A549 (cell line): ENCODE measurements around the gene LYPD6B.

Experiments used
- ESRRA ChIP-seq: fragments of 150-350 bp; IDR thresholded peaks from 2 replicates; pipeline ENCODE4 v1.6.1; 2014; ENCODE audit warnings: mild to moderate bottlenecking, low read length, borderline replicate concordance
- JUN ChIP-seq, 2 experiments: fragments of >200 bp; sonication (Bioruptor Twin); formaldehyde crosslinking; IDR thresholded peaks; 2 replicates in 1 of 2; 3 replicates in 1 of 2; pipeline ENCODE4 v1.6.1; 2016 to 2017
- MAFK ChIP-seq: fragments of 450-650 bp; IDR thresholded peaks from 2 replicates; pipeline ENCODE4 v1.6.1; 2014; ENCODE audit not compliant: partially characterized antibody
- MYC ChIP-seq: IDR thresholded peaks from 2 replicates; pipeline ENCODE4 v1.6.1; 2012; ENCODE audit warnings: mild to moderate bottlenecking, inconsistent platforms, low read length, improper control_type of control experiment, borderline replicate concordance
- POLR2A ChIP-seq: IDR thresholded peaks from 2 replicates; pipeline ENCODE4 v1.6.1; 2012; ENCODE audit warnings: mild to moderate bottlenecking, low read length
- RFX5 ChIP-seq: fragments of 450-650 bp; IDR thresholded peaks from 2 replicates; pipeline ENCODE4 v1.7.1; 2014; ENCODE audit warnings: antibody characterized with exemption, mild to moderate bottlenecking, moderate library complexity
- ZC3H11A ChIP-seq: fragments of 450-650 bp; IDR thresholded peaks from 2 replicates; pipeline ENCODE4 v1.6.1; 2014; ENCODE audit warnings: antibody characterized with exemption, mild to moderate bottlenecking
- TF ChIP-seq, protein P1 (sequence below): fragments of >200 bp; sonication (Bioruptor Twin); formaldehyde crosslinking; IDR thresholded peaks from 3 replicates; pipeline ENCODE4 v1.5.1; 2016
- TF ChIP-seq, protein P2 (sequence below): IDR thresholded peaks from 2 replicates; pipeline ENCODE4 v1.6.1; 2012
- TF ChIP-seq, protein P3 (sequence below): fragments of 200-600 bp; sonication (generic); IDR thresholded peaks from 2 replicates; pipeline ENCODE4 v1.6.1; 2016; ENCODE audit warnings: antibody characterized with exemption, mild to moderate bottlenecking, moderate library complexity
- TF ChIP-seq, protein P4 (sequence below): IDR thresholded peaks from 2 replicates; pipeline ENCODE4 v1.6.1; 2012

DNA sequence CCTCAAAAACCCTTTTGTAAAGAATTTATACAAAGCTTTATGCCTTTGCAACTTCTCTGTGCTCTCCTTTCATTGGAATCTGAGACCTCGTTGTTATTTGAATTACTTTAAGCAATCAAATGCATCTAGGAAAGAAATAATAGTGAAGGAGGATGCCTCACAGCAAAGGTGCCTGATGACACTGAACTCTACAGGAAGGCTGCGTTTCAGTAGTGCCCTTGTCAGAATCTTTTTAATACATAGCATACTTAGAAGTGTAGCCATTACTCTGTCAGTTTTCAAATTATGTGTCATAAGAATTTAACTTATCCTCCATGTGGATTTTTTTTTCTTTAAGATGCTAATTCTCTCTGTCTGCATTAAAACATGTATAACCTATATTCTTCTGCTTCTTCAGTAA lies 9.6 kb upstream of the LYPD6B start:
- TF ChIP-seq, protein P1, sequence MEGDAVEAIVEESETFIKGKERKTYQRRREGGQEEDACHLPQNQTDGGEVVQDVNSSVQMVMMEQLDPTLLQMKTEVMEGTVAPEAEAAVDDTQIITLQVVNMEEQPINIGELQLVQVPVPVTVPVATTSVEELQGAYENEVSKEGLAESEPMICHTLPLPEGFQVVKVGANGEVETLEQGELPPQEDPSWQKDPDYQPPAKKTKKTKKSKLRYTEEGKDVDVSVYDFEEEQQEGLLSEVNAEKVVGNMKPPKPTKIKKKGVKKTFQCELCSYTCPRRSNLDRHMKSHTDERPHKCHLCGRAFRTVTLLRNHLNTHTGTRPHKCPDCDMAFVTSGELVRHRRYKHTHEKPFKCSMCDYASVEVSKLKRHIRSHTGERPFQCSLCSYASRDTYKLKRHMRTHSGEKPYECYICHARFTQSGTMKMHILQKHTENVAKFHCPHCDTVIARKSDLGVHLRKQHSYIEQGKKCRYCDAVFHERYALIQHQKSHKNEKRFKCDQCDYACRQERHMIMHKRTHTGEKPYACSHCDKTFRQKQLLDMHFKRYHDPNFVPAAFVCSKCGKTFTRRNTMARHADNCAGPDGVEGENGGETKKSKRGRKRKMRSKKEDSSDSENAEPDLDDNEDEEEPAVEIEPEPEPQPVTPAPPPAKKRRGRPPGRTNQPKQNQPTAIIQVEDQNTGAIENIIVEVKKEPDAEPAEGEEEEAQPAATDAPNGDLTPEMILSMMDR = no peak
- TF ChIP-seq MYC (no peak), JUN (IDR thresholded peaks at IDR 0.05) (no peak), ESRRA (no peak), POLR2A (no peak), MAFK (no peak), ZC3H11A (no peak), RFX5 (no peak)
- TF ChIP-seq, protein P2, sequence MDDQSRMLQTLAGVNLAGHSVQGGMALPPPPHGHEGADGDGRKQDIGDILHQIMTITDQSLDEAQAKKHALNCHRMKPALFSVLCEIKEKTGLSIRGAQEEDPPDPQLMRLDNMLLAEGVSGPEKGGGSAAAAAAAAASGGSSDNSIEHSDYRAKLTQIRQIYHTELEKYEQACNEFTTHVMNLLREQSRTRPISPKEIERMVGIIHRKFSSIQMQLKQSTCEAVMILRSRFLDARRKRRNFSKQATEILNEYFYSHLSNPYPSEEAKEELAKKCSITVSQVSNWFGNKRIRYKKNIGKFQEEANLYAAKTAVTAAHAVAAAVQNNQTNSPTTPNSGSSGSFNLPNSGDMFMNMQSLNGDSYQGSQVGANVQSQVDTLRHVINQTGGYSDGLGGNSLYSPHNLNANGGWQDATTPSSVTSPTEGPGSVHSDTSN = no peak
- TF ChIP-seq, protein P3, sequence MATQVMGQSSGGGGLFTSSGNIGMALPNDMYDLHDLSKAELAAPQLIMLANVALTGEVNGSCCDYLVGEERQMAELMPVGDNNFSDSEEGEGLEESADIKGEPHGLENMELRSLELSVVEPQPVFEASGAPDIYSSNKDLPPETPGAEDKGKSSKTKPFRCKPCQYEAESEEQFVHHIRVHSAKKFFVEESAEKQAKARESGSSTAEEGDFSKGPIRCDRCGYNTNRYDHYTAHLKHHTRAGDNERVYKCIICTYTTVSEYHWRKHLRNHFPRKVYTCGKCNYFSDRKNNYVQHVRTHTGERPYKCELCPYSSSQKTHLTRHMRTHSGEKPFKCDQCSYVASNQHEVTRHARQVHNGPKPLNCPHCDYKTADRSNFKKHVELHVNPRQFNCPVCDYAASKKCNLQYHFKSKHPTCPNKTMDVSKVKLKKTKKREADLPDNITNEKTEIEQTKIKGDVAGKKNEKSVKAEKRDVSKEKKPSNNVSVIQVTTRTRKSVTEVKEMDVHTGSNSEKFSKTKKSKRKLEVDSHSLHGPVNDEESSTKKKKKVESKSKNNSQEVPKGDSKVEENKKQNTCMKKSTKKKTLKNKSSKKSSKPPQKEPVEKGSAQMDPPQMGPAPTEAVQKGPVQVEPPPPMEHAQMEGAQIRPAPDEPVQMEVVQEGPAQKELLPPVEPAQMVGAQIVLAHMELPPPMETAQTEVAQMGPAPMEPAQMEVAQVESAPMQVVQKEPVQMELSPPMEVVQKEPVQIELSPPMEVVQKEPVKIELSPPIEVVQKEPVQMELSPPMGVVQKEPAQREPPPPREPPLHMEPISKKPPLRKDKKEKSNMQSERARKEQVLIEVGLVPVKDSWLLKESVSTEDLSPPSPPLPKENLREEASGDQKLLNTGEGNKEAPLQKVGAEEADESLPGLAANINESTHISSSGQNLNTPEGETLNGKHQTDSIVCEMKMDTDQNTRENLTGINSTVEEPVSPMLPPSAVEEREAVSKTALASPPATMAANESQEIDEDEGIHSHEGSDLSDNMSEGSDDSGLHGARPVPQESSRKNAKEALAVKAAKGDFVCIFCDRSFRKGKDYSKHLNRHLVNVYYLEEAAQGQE = no peak
- TF ChIP-seq, protein P4, sequence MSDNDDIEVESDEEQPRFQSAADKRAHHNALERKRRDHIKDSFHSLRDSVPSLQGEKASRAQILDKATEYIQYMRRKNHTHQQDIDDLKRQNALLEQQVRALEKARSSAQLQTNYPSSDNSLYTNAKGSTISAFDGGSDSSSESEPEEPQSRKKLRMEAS = no peak
